ENCODE data around the gene METTL22.
A peak's percentile ranks its signal among the peaks of the same experiment; 100 is the strongest.
"Not testable (repeated sequence)": the region's sequence is repeated elsewhere in the genome, so short reads cannot be mapped to it uniquely, and the experiment has no call there.

Gene METTL22

GRCh38 chr16:8631818-8632465 is 10.4 kb downstream of the METTL22 start:
- no peak for DNase-seq (ENCODE audit: low read depth in 3 of 3)

- no peak for DNase-seq (ENCODE audit: low read depth in 3 of 3)
Observed at GRCh38 chr16:8632675-8633182, 11.2 kb downstream of the METTL22 start.

GRCh38 chr16:8634991-8635736 is 13.7 kb downstream of the METTL22 start:
- DNase-seq (ENCODE audit: low read depth in 3 of 3), result no peak

- no peak for DNase-seq (ENCODE audit: low read depth in 3 of 3)
Observed at GRCh38 chr16:8639694-8640093, 18.2 kb downstream of the METTL22 start.

- DNase-seq (ENCODE audit: low read depth in 3 of 3), result no peak
Observed at GRCh38 chr16:8641671-8642070, 20.2 kb downstream of the METTL22 start.

GRCh38 chr16:8642146-8642545 is 20.6 kb downstream of the METTL22 start:
- no peak for DNase-seq (ENCODE audit: low read depth in 3 of 3)

- no peak for DNase-seq (ENCODE audit: low read depth in 3 of 3)
Observed at GRCh38 chr16:8644211-8645140, 23.0 kb downstream of the METTL22 start.

GRCh38 chr16:8645141-8645521 is 23.6 kb downstream of the METTL22 start:
- no peak for DNase-seq (ENCODE audit: low read depth in 3 of 3)

GRCh38 chr16:8645831-8646230 is 24.3 kb downstream of the METTL22 start:
- DNase-seq (ENCODE audit: low read depth in 3 of 3), result no peak

GRCh38 chr16:8646326-8647053 is 25.0 kb downstream of the METTL22 start:
- DNase-seq (ENCODE audit: low read depth in 3 of 3), result no peak

- no peak for DNase-seq (ENCODE audit: low read depth in 3 of 3)
Observed at GRCh38 chr16:8647721-8648318, 26.3 kb downstream of the METTL22 start.

- no peak for DNase-seq (ENCODE audit: low read depth in 3 of 3)
Observed at GRCh38 chr16:8648877-8649276, 27.4 kb downstream of the METTL22 start.

- DNase-seq (ENCODE audit: low read depth in 3 of 3), result no peak
Observed at GRCh38 chr16:8649829-8650554, 28.5 kb downstream of the METTL22 start.

- DNase-seq (ENCODE audit: low read depth in 3 of 3), result not testable (repeated sequence)
Observed at GRCh38 chr16:8651958-8652357, 30.5 kb downstream of the METTL22 start.

GRCh38 chr16:8655184-8655717 is 33.8 kb downstream of the METTL22 start:
- peak in 1 of 3 experiments; percentile 21 for DNase-seq (ENCODE audit: low read depth in 3 of 3)

GRCh38 chr16:8656376-8656775 is 34.9 kb downstream of the METTL22 start:
- no peak for DNase-seq (ENCODE audit: low read depth in 3 of 3)

GRCh38 chr16:8660841-8661301 is 39.4 kb downstream of the METTL22 start:
- DNase-seq (ENCODE audit: low read depth in 3 of 3), result peak in 2 of 3 experiments; percentile 33 to 40

- no peak for DNase-seq (ENCODE audit: low read depth in 3 of 3)
Observed at GRCh38 chr16:8661703-8662102, 40.2 kb downstream of the METTL22 start.

GRCh38 chr16:8663192-8664089 is 41.9 kb downstream of the METTL22 start:
- DNase-seq (ENCODE audit: low read depth in 3 of 3), result no peak

All from stimulated activated CD4-positive, alpha-beta T cell treated with anti-CD3 and anti-CD28 coated beads, TNF-alpha, amount 100 ng/mL, for 24 hours (primary cell).